Measurements from ENCODE around the gene SLC29A2. TPM values are rescaled to one million over a fixed set of nuclear protein-coding genes. Genes with fewer than 3 reads are reported as not detected.

The SLC29A2 gene
- polyA plus RNA-seq, 3 donors, result 0.11 to 1.3 TPM; not detected in 1

DNA sequence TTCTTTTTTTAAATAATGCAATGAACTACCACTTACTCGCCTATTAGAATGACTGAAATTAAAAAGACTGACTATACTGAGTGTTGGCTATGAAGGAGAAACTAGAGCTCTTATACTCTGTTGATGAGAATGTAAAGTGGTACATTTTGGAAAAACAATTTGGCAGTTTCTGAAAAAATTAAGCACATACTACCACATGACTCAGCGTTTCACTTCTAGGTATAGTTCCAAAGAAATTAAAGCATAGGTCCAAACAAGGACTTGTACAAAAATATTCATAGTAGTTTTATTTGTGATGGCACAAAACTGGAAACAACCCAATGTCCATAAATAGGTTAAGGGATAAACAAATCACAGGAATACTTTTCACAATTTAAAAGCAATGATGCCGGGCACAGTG, 22.4 kb upstream of the SLC29A2 start:
- Mint-ChIP-seq H3K9me3 (peaks cover 0 to 3% (median 0%) of the 10 kb centered on the region in 7 donors), H3K27ac (no peak overlapping the region), H3K27me3 (ENCODE audit: low read depth in 3 of 3) (peaks cover 13 to 18% (median 13%) of the 10 kb centered on the region in 3 donors), H3K4me3 (no peak overlapping the region), H3K36me3 (no peaks in the 10 kb centered on the region), H3K4me1 (no peaks in the 10 kb centered on the region)
- intact Hi-C loops (cut with micrococcal nuclease), result no loop called here
- H3K4me1 ChIP-seq (ENCODE audit: control insufficient read depth in 1 of 2, insufficient read depth in 2 of 2, low read length in 2 of 2), result no peaks in the 10 kb centered on the region
- no peak overlapping the region for H3K27ac ChIP-seq (ENCODE audit: low read depth in 1 of 2, low read length in 2 of 2)
- TF ChIP-seq, protein P1, sequence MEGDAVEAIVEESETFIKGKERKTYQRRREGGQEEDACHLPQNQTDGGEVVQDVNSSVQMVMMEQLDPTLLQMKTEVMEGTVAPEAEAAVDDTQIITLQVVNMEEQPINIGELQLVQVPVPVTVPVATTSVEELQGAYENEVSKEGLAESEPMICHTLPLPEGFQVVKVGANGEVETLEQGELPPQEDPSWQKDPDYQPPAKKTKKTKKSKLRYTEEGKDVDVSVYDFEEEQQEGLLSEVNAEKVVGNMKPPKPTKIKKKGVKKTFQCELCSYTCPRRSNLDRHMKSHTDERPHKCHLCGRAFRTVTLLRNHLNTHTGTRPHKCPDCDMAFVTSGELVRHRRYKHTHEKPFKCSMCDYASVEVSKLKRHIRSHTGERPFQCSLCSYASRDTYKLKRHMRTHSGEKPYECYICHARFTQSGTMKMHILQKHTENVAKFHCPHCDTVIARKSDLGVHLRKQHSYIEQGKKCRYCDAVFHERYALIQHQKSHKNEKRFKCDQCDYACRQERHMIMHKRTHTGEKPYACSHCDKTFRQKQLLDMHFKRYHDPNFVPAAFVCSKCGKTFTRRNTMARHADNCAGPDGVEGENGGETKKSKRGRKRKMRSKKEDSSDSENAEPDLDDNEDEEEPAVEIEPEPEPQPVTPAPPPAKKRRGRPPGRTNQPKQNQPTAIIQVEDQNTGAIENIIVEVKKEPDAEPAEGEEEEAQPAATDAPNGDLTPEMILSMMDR (IDR thresholded peaks at IDR 0.05), result no peak
- no peak overlapping the region for H2AFZ ChIP-seq (ENCODE audit: insufficient read depth, low read depth, low read length, poor library complexity, severe bottlenecking)
- no peak overlapping the region for H3K4me3 ChIP-seq (replicated peaks in 1 of 3; ENCODE audit: low read depth in 2 of 3, low read length in 3 of 3)
- H3K9me3 ChIP-seq (replicated peaks in 1 of 2; ENCODE audit: control insufficient read depth in 1 of 2, insufficient read depth in 1 of 2, low read length in 2 of 2), result no peaks in the 10 kb centered on the region
- H3K27me3 ChIP-seq (ENCODE audit: control insufficient read depth in 2 of 2, insufficient read depth in 2 of 2, low read length in 2 of 2), result no peaks in the 10 kb centered on the region
- no peaks in the 10 kb centered on the region for H4K20me1 ChIP-seq (ENCODE audit: insufficient read depth, low read length)
- H3K36me3 ChIP-seq (replicated peaks in 1 of 2; ENCODE audit: control insufficient read depth in 1 of 2, insufficient read depth in 2 of 2, low read length in 2 of 2), result no peaks in the 10 kb centered on the region
- H3K9ac ChIP-seq (ENCODE audit: insufficient read depth, low read length, poor library complexity, severe bottlenecking), result no peak overlapping the region
- no peaks in the 10 kb centered on the region for H3K79me2 ChIP-seq (ENCODE audit: insufficient read depth, low read length)
- H3K4me2 ChIP-seq (replicated peaks; ENCODE audit: extremely low read depth, low read length, poor library complexity, severe bottlenecking), result no peak overlapping the region
- WGBS (ENCODE audit: insufficient coverage), result no CpG with 5 or more reads among the region's 3 CpGs
- no peak for DNase-seq

DNA sequence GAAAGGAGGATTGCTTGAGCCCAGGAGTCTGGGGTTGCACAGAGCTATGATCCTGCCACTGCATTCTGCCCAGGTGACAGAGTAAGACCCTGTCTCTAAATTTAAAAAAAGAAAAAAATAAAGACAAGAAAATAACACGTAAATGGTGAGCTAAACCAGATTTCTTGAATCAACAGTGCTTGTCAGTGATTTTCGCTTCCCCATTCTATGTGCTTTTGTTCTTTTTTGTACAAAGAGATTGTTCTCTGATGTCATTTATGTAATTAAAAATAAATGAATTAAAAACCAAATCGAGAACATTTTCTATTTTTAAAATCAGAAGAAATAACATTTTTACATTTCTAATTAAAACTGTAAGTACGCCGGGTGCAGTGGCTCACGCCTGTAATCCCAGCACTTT, 19.8 kb upstream of the SLC29A2 start:
- Histone ChIP-seq H3K9ac (ENCODE audit: insufficient read depth, low read length, poor library complexity, severe bottlenecking) (no peak overlapping the region), H2AFZ (ENCODE audit: insufficient read depth, low read depth, low read length, poor library complexity, severe bottlenecking) (no peak overlapping the region), H3K27me3 (ENCODE audit: control insufficient read depth in 2 of 2, insufficient read depth in 2 of 2, low read length in 2 of 2) (peaks cover 0 to 2% of the 10 kb centered on the region in 2 donors), H3K4me2 (replicated peaks; ENCODE audit: extremely low read depth, low read length, poor library complexity, severe bottlenecking) (no peak overlapping the region), H3K4me1 (ENCODE audit: control insufficient read depth in 1 of 2, insufficient read depth in 2 of 2, low read length in 2 of 2) (peaks cover 2% of the 10 kb centered on the region in 2 donors), H3K79me2 (ENCODE audit: insufficient read depth, low read length) (no peaks in the 10 kb centered on the region), H3K4me3 (replicated peaks in 1 of 3; ENCODE audit: low read depth in 2 of 3, low read length in 3 of 3) (no peak overlapping the region), H3K27ac (ENCODE audit: low read depth in 1 of 2, low read length in 2 of 2) (no peak overlapping the region), H4K20me1 (ENCODE audit: insufficient read depth, low read length) (no peaks in the 10 kb centered on the region), H3K36me3 (replicated peaks in 1 of 2; ENCODE audit: control insufficient read depth in 1 of 2, insufficient read depth in 2 of 2, low read length in 2 of 2) (no peaks in the 10 kb centered on the region), H3K9me3 (replicated peaks in 1 of 2; ENCODE audit: control insufficient read depth in 1 of 2, insufficient read depth in 1 of 2, low read length in 2 of 2) (no peaks in the 10 kb centered on the region)
- Mint-ChIP-seq H3K27ac (no peak overlapping the region), H3K27me3 (ENCODE audit: low read depth in 3 of 3) (peaks cover 12 to 19% (median 14%) of the 10 kb centered on the region in 3 donors), H3K4me3 (no peak overlapping the region), H3K36me3 (no peaks in the 10 kb centered on the region), H3K9me3 (peaks cover 0 to 3% (median 0%) of the 10 kb centered on the region in 7 donors), H3K4me1 (peaks cover 2% of the 10 kb centered on the region)
- WGBS (ENCODE audit: insufficient coverage), result no CpG with 5 or more reads among the region's 6 CpGs
- TF ChIP-seq, protein P1 (IDR thresholded peaks at IDR 0.05), result no peak
- DNase-seq, result no peak
- intact Hi-C loops (cut with micrococcal nuclease), result no loop called here

All from CD14-positive monocyte (primary cell).